ENCODE data around the gene MYBPC2. TPM values are rescaled to one million over a fixed set of nuclear protein-coding genes. Genes with fewer than 3 reads are reported as not detected.

The MYBPC2 gene
- total and polyA plus RNA-seq, 9 of the 15 experiments (the other 6 are each of a cell fraction or from before 2014, with no cell fraction given) = 0.01 to 0.14 (median 0.04) TPM; not detected in 6

- TF ChIP-seq RREB1 (CRISPR knock-in tag; IDR thresholded peaks at IDR 0.05) = no peak
- no peak for TF ChIP-seq EZH2 (IDR thresholded peaks at IDR 0.05; ENCODE audit: borderline replicate concordance, low read depth, low read length)
- no peak for TF ChIP-seq U2AF2 (optimal IDR thresholded peaks at IDR 0.05; ENCODE audit: low read depth, low read length)
- no peak for TF ChIP-seq ZNF551 (CRISPR knock-in tag; IDR thresholded peaks at IDR 0.05)
- no peak for TF ChIP-seq SMARCA4 (IDR thresholded peaks at IDR 0.05)
- TF ChIP-seq, protein P1, sequence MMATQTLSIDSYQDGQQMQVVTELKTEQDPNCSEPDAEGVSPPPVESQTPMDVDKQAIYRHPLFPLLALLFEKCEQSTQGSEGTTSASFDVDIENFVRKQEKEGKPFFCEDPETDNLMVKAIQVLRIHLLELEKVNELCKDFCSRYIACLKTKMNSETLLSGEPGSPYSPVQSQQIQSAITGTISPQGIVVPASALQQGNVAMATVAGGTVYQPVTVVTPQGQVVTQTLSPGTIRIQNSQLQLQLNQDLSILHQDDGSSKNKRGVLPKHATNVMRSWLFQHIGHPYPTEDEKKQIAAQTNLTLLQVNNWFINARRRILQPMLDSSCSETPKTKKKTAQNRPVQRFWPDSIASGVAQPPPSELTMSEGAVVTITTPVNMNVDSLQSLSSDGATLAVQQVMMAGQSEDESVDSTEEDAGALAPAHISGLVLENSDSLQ (IDR thresholded peaks at IDR 0.05) = peak; percentile 50; the same call in 1 of the 2 replicates
- TF ChIP-seq NFATC3 (IDR thresholded peaks at IDR 0.05) = no peak
- TF ChIP-seq CBX2 (IDR thresholded peaks at IDR 0.05; ENCODE audit: insufficient read depth, low read length, poor library complexity, severe bottlenecking) = no peak
Observed at GRCh38 chr19:50455992-50456391, 23.3 kb downstream of the MYBPC2 start (continued).

Measured in K562 (cell line).